K562 (cell line): ENCODE data around the gene CUX1. TPM values are rescaled to one million over a fixed set of nuclear protein-coding genes. Genes with fewer than 3 reads are reported as not detected.

Source experiments
- FOXP1 ChIP-seq: sonication (generic); formaldehyde crosslinking; IDR thresholded peaks from 2 replicates; pipeline ENCODE4 v1.8.0; 2022; ENCODE audit warnings: mild to moderate bottlenecking, missing genetic modification reagents
- ZNF766 ChIP-seq: fragments of 200-800 bp; sonication (Bioruptor generic); conservative IDR thresholded peaks from 2 replicates; pipeline ENCODE4 v1.6.1; 2016; ENCODE audit warnings: missing genetic modification characterization, missing compliant biosample characterization
- polyA plus RNA-seq, 8 experiments: library from polyadenylated mRNA; depleted of rRNA in 4 of 8; stranded (reverse) in 5 of 8; unstranded in 3 of 8; fragments of >200 nt; fragmentation: Nextera tagmentation in 2 of 8; fragmentation: Illumina TruSeq in 1 of 8; extraction: Ambion mirVana in 2 of 8; extraction: Trizol in 1 of 8; gene quantifications; 2 replicates each; pipeline versions ENCODE4 v1.2.1 to v1.2.3, GENCODE V29; 2011 to 2014; ENCODE audit warnings: inconsistent platforms in 1 of 8, missing spikeins in 1 of 8
- total RNA-seq, 7 experiments: library from RNA; depleted of rRNA in 6 of 7; stranded (reverse); fragments of >200 nt in 6 of 7; fragmentation: Illumina TruSeq in 2 of 7; extraction: Trizol in 2 of 7; gene quantifications; 2 replicates each; pipeline versions ENCODE4 v1.2.1 to v1.2.3, GENCODE V29; 2011 to 2021; ENCODE audit warnings: low replicate concordance in 1 of 7
- TF ChIP-seq, protein P1 (sequence below), 2 experiments: fragments of 450-650 bp; IDR thresholded peaks; 2 replicates each; pipeline ENCODE4 v1.6.1; 2018; ENCODE audit warnings: mild to moderate bottlenecking in 2 of 2, low read depth in 1 of 2; ENCODE audit not compliant: partially characterized antibody in 2 of 2
- TF ChIP-seq, protein P2 (sequence below), 3 experiments: fragments of 200-800 bp in 1 of 3; sonication (Bioruptor generic) in 1 of 3; sonication (generic) in 1 of 3; formaldehyde crosslinking in 1 of 3; IDR thresholded peaks; 2 replicates each; pipeline versions ENCODE4 v1.6.1 to v1.8.0; 2016 to 2022; ENCODE audit warnings: mild to moderate bottlenecking in 2 of 3, missing compliant biosample characterization in 2 of 3, missing genetic modification characterization in 2 of 3, missing genetic modification reagents in 1 of 3
- TF ChIP-seq, protein P3 (sequence below): fragments of 450-650 bp; IDR thresholded peaks from 2 replicates; pipeline ENCODE4 v1.6.1; 2016; ENCODE audit warnings: mild to moderate bottlenecking
- TF ChIP-seq, protein P4 (sequence below): sonication (generic); formaldehyde crosslinking; IDR thresholded peaks from 2 replicates; pipeline ENCODE4 v1.8.0; 2022; ENCODE audit warnings: mild to moderate bottlenecking, missing genetic modification reagents

Gene CUX1
- total and polyA plus RNA-seq, 9 of the 15 experiments (the other 6 are each of a cell fraction or from before 2014, with no cell fraction given), result 3.6 to 55.3 (median 25.2) TPM

DNA sequence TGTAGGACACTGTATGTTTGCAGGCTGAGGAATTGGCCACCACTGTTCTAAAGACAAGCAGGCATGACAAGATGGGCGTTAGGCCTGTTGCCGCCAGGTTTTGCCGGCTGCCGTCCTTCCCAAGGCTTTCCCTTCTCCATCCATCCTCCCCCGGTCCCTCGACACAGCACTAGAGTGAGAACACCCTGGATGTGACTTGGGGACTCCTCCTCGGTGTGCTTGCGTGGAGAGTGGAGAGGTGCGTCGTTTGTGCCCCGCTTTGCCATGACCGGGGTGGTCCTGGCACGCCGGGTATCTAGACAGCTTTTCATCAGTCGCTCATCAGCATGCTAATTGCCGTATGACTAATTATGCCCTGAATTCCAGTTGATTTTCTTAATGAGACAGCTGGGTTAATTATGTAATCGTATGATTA, 262.6 kb downstream of the CUX1 start (continued):
- TF ChIP-seq, protein P1, sequence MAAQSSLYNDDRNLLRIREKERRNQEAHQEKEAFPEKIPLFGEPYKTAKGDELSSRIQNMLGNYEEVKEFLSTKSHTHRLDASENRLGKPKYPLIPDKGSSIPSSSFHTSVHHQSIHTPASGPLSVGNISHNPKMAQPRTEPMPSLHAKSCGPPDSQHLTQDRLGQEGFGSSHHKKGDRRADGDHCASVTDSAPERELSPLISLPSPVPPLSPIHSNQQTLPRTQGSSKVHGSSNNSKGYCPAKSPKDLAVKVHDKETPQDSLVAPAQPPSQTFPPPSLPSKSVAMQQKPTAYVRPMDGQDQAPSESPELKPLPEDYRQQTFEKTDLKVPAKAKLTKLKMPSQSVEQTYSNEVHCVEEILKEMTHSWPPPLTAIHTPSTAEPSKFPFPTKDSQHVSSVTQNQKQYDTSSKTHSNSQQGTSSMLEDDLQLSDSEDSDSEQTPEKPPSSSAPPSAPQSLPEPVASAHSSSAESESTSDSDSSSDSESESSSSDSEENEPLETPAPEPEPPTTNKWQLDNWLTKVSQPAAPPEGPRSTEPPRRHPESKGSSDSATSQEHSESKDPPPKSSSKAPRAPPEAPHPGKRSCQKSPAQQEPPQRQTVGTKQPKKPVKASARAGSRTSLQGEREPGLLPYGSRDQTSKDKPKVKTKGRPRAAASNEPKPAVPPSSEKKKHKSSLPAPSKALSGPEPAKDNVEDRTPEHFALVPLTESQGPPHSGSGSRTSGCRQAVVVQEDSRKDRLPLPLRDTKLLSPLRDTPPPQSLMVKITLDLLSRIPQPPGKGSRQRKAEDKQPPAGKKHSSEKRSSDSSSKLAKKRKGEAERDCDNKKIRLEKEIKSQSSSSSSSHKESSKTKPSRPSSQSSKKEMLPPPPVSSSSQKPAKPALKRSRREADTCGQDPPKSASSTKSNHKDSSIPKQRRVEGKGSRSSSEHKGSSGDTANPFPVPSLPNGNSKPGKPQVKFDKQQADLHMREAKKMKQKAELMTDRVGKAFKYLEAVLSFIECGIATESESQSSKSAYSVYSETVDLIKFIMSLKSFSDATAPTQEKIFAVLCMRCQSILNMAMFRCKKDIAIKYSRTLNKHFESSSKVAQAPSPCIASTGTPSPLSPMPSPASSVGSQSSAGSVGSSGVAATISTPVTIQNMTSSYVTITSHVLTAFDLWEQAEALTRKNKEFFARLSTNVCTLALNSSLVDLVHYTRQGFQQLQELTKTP (IDR thresholded peaks at IDR 0.05; ENCODE audit: low read depth in 1 of 2, partially characterized antibody in 2 of 2), result no peak
- TF ChIP-seq FOXP1 (CRISPR knock-in tag) (0 out of 2 replicates have a peak, but pooled peaks have one; percentile 26), ZNF766 (CRISPR knock-in tag) (0 out of 2 replicates have a peak, but pooled peaks have one; percentile 17)
- TF ChIP-seq, protein P2, sequence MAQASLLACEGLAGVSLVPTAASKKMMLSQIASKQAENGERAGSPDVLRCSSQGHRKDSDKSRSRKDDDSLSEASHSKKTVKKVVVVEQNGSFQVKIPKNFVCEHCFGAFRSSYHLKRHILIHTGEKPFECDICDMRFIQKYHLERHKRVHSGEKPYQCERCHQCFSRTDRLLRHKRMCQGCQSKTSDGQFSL (CRISPR knock-in tag; IDR thresholded peaks at IDR 0.05), result peak; percentile 52
- TF ChIP-seq, protein P2 (tag; IDR thresholded peaks at IDR 0.05), result 0 out of 4 replicates have a peak, but pooled peaks of 1 of the 2 experiments have one; percentile 17
- TF ChIP-seq, protein P3, sequence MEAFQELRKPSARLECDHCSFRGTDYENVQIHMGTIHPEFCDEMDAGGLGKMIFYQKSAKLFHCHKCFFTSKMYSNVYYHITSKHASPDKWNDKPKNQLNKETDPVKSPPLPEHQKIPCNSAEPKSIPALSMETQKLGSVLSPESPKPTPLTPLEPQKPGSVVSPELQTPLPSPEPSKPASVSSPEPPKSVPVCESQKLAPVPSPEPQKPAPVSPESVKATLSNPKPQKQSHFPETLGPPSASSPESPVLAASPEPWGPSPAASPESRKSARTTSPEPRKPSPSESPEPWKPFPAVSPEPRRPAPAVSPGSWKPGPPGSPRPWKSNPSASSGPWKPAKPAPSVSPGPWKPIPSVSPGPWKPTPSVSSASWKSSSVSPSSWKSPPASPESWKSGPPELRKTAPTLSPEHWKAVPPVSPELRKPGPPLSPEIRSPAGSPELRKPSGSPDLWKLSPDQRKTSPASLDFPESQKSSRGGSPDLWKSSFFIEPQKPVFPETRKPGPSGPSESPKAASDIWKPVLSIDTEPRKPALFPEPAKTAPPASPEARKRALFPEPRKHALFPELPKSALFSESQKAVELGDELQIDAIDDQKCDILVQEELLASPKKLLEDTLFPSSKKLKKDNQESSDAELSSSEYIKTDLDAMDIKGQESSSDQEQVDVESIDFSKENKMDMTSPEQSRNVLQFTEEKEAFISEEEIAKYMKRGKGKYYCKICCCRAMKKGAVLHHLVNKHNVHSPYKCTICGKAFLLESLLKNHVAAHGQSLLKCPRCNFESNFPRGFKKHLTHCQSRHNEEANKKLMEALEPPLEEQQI, result no peak
- TF ChIP-seq, protein P4, sequence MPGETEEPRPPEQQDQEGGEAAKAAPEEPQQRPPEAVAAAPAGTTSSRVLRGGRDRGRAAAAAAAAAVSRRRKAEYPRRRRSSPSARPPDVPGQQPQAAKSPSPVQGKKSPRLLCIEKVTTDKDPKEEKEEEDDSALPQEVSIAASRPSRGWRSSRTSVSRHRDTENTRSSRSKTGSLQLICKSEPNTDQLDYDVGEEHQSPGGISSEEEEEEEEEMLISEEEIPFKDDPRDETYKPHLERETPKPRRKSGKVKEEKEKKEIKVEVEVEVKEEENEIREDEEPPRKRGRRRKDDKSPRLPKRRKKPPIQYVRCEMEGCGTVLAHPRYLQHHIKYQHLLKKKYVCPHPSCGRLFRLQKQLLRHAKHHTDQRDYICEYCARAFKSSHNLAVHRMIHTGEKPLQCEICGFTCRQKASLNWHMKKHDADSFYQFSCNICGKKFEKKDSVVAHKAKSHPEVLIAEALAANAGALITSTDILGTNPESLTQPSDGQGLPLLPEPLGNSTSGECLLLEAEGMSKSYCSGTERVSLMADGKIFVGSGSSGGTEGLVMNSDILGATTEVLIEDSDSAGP, result 0 out of 2 replicates have a peak, but pooled peaks have one; percentile 48
